Activated gamma-delta T cell treated with anti-CD3 and anti-CD28 coated beads, Interleukin-2, amount 50 U/mL, for 16 hours (primary cell): ENCODE results near the gene TOB1.
A peak's percentile ranks its signal among the peaks of the same experiment; 100 is the strongest.

Experiments used
- DNase-seq: peaks from one replicate; pipeline ENCODE4 v3.0.0-alpha.2; 2020; ENCODE audit warnings: low read depth

TOB1 gene

DNA sequence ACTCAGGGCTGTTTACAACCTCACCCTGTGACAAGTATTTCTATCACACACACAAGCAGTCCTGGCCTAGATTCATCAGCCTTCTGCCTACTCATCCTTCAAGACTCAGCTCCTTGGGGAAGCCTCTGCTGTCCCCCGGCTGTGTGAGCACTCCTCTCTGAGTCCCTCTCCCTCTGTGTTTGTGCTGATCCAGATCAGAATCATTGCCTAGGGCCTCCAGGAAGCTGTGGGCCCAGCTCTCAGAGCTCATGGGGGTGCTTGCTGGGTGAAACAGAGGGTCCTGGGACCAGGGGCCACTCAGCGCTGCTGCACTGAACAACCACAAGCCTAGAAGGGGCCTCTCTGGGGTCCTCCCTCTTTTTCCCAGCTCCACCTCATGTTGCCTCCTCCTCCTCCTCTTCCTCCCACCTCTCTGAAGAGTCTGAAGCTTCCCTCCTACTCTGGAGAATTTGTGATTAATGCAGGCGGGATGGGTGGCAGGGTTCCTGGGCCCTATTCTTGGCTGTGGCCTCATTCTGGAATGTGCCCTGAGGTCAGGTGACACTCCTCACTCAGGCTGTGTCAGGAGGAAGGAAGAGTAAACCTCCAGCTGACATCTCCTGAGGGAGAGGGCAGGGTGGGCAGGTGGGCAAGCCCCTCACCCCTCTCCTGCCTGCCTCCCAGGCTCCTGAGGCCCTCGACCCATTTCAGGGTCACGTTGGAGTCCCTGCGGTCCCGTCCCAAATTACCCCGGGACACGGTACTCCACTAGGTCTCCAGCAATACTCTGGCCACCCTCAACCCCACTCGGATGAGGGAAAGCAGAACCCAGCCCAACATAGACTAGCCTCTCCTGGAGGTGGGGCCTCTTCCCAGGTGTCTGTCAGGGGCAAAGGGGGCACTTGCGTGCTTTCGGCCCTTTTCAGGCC, 20.7 kb downstream of the TOB1 start:
- DNase-seq, result no peak

- DNase-seq, result no peak
These were observed 21.9 kb downstream of the TOB1 start for GRCh38 chr17:50844117-50844700.

GRCh38 chr17:50843150-50843905, 22.8 kb downstream of the TOB1 start:
- DNase-seq, result no peak

DNA sequence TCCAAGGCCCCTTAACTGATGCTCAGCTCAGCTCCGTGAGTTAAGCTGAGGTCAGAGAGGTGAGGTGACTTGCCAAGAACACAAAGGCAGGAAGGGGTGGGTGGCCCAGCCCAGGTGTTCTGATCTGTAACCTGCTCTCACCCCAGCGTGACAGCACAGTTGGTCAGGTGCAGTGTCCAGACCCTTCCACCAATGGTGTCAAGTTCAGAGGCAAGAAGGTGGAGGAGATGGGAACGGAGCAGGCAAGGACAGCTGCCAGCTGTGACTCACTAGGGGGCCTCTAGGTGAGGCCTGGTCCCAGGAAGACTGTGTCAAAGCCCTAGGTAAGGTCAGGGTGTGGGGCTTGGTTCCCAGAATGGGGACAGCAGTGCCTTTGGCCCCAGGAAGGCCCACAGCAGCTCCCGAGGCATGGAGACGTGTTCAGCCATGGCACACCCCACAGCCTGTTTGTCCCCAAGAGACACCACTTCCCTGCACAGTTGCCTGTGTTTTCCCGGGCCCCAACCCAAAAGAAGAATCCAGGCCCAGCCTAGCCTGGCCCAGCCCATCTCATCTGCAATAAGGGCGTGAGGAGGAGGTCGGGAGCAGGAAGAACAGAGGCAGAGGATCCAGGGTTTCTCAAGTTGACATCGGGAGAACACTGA, 23.5 kb downstream of the TOB1 start:
- DNase-seq, result no peak

DNA sequence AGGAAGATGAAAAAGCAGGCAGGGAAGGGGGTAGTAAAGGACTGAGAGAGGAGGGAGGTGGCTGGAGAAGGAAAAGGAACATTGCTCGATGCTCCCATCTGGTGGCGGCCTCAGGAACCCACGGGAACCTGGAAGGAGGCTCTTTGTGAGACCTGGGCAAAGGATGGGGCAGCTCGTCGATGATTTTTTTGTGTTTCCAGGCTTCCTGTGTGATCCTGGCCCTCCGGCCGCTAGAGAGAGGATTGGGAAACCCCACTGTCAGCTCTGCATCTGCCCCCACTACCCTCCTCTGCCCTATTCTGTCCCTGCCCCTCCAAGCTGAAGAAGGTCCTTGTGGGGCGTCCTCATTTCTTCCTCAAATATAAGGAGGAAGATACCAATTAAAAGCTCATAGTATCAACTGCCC, 24.2 kb downstream of the TOB1 start:
- DNase-seq, result peak; percentile 22

DNA sequence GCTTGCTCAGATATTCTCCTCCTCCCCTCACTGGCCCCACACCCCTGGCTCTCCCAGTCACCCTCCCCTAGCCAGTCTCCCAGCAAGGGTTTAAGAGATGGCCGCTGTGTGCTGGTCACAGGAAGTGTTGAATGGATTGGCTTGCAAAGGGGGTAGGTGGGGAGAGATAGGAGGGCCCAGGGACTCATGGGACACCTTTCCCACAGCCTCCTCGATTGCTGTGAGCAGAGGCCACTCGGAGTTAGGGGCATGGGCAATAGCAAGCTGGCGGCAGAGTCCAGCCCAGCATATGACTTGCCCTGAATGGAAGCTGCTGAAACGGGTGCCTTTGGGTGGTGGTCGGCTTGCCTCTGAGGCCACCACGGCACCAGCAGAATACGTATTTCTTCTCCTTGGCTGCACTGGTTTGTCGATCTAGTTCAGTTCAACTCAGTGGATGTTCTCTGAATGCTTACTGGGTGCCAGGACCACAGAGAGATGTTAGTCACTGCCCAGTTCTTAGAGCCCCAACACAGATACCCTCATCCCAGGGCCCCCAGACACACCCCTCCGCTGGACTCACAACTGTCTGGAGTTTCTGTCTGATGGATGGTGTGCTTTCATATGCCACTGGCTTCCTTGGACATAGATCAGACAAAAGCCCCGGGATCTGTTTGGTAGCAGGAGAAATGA, 24.7 kb downstream of the TOB1 start:
- DNase-seq, result no peak

- no peak for DNase-seq
These were observed 25.8 kb downstream of the TOB1 start for GRCh38 chr17:50840311-50840851.

- no peak for DNase-seq
These were observed 26.4 kb downstream of the TOB1 start for GRCh38 chr17:50839591-50840310.

GRCh38 chr17:50837980-50838954, 27.9 kb downstream of the TOB1 start:
- DNase-seq, result no peak

- no peak for DNase-seq
These were observed 28.7 kb downstream of the TOB1 start for GRCh38 chr17:50837286-50837979.

DNA sequence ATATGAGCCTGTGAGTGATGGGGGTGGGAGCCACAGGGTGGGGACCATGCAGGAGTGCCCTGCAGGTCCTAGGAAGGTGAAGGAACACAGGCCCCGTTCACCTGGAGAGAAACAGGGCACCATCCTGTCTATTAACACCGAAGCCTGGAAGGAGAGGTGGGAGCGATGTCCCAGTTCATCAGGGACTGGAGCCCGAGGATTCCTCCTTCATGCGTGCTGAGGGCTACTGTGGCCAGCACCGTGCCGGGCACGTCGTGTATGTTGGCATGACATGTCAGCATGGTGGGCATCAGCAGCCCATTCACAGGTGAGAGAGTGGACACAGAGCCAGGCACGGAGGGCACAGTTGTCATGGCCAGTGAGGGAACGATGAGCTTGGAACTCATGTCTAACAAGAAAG, 29.3 kb downstream of the TOB1 start:
- no peak for DNase-seq

- no peak for DNase-seq
These were observed 30.6 kb downstream of the TOB1 start, which contains the start of gene WFIKKN2 for GRCh38 chr17:50835301-50836234. TSS of gene WFIKKN2 (plus strand) at chr17:50835586. CDS start at chr17:50835938, 352 bp downstream.

- no peak for DNase-seq
These were observed 31.5 kb downstream of the TOB1 start for GRCh38 chr17:50834429-50835300.

GRCh38 chr17:50833510-50834428, 32.4 kb downstream of the TOB1 start:
- DNase-seq, result no peak

DNA sequence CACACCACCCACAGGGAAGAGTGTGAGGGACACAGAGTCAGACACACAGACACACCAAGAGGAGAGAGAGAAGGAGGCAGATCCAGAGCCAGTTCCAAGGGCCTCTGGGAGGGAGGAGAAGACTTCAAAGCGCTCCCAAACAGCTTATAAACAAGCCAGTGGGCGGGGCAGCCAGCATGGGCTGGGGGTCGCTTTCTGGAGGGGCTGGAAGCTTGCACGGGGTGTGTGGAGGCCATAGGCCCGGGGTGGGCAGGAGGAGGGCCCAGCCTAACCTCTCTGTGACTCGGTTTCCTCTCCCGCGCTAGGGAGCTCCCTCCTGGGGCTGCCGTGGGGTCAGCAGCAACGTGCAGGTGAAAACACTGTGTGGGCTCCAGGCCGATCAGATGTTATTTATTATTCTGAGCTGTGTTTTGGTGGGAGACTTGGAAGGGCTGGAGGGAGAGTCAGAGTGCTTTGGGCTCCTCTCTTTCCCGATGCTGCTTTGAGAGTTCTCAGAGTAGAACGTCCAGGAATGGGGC, 33.2 kb downstream of the TOB1 start:
- no peak for DNase-seq
